Raji (cell line): ENCODE results near the gene ZFAND5.

Experiments used
- POLR2A ChIP-seq: IDR thresholded peaks from 2 replicates; pipeline ENCODE4 v1.6.1; 2011; ENCODE audit warnings: low read depth, low read length, control low read depth; ENCODE audit not compliant: insufficient read depth

The ZFAND5 gene

GRCh38 chr9:72364679-72365524 is at the start of gene ZFAND5:
Gene ZFAND5, minus strand, starts transcription at chr9:72365208. Its CDS starts 4,430 bp downstream, at chr9:72360778.
- TF ChIP-seq POLR2A, result peak; percentile 93

GRCh38 chr9:72412483-72413040 is 47.6 kb upstream of the ZFAND5 start:
- TF ChIP-seq POLR2A, result no peak

DNA sequence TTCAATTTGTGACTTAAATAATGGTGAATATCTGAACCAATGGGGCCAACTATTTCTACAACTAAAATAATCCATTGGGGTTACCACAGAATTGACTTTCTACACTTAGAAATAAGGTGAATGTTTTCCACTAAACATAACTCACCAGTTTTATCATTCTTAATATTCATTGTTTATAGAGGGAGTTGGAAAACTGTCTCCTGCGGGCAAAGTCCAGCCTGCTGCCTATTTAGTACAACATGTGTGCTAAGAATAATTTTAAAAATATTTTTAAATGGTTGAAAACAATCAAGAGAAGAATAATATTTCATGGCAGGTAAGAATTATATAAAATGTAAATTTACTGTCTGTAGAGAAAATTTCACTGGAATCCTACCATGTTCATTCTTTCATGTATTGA is 45.2 kb upstream of the ZFAND5 start:
- no peak for TF ChIP-seq POLR2A

DNA sequence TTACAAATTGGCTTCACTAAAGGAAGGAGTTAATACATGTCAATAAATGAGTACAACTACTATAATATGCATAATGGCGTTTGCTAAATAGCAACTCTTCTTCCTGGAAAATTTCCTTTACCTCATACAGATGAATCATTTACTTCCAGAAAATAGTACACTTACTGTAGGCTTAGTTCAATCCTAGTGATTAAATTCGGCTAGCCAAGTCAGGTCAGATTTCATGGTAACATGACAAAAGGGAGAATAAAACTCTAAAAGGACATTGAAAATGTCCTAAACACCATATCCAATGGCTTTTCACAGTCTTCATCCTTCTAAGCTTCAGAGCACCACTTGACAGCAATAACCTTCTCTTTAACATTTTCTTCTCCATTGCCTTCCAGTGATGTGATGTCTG is 42.1 kb upstream of the ZFAND5 start:
- no peak for TF ChIP-seq POLR2A

DNA sequence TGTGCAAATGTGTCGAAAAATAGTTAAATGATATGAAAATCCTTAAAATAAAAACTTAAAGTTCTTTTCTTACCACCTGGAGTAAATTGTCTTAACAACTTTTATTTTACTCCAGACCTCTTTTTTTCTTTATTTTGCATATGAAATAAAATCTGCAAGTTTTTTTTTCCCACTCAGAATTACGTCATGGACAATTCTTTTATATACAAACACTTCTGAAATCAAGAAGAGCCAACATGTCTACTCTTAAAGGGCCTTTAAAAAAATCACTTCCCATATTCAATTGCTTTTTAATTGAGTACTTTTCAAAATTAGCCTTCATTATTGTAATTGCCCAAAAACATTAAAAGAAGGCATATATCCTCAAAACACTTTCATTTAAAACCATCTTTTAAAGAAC is 37.7 kb upstream of the ZFAND5 start:
- no peak for TF ChIP-seq POLR2A

DNA sequence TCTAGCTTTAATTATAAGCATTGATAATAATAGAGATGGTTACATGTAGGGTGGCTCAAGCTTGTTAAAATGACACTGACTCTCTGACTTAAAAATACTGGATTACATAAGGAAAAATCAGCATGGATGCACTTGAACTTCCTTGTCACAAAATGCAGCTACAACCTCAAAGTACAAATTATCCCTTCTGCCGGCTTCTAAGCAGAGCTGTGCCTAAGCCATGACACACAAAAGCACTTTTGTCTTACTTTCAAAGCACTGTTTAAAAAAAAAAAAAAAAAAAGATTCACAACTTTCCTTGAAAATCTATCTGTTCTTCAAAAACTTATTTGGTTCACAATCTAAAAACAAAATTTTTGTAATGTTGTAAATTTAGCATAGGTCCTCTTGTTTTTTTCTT is 36.4 kb upstream of the ZFAND5 start:
- no peak for TF ChIP-seq POLR2A

GRCh38 chr9:72400866-72401265 is 35.9 kb upstream of the ZFAND5 start:
- TF ChIP-seq POLR2A, result no peak

- TF ChIP-seq POLR2A, result no peak
These were observed 34.4 kb upstream of the ZFAND5 start for GRCh38 chr9:72399391-72399790.

DNA sequence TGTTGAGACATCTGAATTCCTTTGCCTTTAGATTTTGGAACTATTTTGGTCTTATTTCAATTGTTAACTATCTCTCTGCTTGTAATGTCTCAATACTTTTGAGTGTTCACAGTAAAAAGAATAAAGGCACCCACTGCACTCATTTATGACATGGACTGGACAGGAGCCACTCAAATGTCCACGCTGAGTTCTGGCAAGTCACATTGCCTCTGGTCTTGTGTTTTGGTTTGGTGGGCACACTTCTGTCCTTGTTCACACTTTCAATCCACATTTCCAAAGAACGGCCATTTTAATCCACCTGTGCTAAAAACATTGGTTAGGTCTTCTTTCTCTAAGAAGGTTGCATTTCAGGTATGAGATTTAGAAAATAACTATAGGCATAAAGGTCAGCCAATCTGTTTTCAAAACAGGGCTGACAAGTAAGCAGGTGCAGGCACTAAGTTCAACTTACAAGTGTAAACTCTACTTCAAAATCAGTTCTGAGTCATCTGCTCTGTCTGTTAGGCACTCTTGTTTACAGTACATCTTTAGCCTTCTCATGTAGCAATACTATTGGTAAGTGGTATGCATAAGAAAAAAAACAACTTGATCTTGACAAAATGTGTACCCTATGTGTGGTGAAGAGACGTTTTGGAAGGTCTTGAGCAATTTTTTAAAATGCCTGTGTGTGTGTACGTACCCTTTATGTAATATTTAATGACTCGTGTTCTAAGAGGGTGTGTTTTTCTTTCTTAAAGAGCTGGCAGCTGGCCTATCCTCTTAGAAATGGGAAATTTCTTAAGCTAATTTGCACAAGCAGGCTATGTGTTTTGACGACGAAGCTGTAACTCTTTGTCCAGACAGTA is 31.5 kb upstream of the ZFAND5 start:
- no peak for TF ChIP-seq POLR2A

DNA sequence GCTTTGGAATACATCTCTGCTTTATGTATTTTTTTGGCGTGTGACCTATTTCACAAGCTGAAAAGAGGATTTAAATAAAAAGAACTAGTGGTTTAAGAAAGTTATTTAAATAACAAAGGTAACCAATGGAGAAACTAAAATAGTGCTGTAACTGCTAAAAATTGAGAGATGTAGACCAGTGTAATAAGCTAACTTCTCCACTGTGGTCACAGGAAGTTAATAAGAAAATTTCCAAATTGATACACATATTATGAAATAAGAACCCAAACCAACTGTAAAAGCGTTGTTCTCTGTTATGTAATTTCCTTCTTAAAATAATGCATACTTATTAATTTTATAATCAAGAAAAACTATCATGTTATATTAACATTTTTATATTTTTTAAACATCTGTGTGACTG is 29.1 kb upstream of the ZFAND5 start:
- TF ChIP-seq POLR2A, result no peak

DNA sequence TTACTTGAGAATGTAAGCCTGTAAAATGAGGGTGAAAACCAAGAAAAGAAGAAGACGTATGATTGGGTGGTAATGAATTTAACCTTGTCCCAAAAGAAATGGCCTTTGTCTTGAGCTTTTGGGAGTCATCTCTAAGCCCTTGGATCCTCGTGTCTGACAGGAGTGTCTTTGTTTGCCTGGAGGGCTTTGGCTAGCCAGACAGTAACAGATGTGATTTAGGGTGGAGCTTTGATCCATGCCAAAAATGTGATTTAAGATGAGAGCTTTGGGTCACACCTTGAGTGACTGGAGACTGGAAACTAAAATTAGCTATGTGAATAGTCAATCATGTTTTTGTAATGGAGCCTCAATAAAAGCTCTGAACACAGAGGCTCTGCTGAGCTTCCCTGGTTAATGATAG is 25.9 kb upstream of the ZFAND5 start:
- no peak for TF ChIP-seq POLR2A

DNA sequence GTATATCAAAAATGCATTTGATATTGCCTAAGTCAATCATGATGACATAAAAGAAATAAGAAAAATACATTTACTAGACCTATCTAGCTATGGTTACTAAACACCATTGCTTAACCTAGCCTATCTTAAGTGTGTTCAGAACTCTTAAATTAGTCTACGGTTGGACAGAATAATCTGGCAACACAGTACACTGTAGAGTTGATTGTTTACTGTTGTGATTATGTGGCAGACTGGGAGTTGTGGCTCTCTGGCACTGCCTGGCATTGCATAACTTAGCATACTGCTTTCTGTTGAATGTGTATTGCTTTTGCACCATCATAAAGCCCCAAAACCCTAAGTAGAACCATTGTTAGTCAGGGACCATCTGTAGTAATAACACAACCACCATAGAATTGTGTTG is 21.2 kb upstream of the ZFAND5 start:
- TF ChIP-seq POLR2A, result no peak

GRCh38 chr9:72384710-72385485 is 19.9 kb upstream of the ZFAND5 start:
- TF ChIP-seq POLR2A, result no peak

GRCh38 chr9:72383978-72384709 is 19.1 kb upstream of the ZFAND5 start:
- TF ChIP-seq POLR2A, result no peak
